GM15510 (cell line): ENCODE measurements around the gene FNDC11.

Experiments
- POLR2A ChIP-seq: IDR thresholded peaks from 3 replicates; pipeline ENCODE4 v1.6.1; 2011; ENCODE audit warnings: borderline replicate concordance; ENCODE audit not compliant: insufficient read length; ENCODE audit errors: extremely low read depth

FNDC11 gene

DNA sequence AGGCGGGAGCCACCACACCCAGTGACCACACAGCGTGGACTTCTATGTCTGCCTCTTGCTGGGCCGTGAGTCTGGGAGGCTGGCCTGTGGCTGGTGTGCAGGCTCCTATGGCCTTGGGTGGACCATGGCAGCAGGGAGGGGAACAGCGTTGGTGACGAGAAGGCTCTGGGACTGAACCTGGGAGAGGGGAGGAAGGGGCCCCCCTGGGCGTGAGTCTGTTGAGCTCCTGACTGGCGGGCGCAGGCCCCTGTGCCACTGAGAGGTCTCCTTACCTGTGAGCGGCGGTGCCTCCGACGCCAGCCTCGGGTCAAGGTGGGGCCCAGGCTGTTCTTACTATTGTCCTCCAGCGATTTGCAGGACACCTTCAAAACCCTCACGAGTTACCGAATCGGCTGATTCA, 32.8 kb downstream of the FNDC11 start:
- TF ChIP-seq POLR2A = no peak

DNA sequence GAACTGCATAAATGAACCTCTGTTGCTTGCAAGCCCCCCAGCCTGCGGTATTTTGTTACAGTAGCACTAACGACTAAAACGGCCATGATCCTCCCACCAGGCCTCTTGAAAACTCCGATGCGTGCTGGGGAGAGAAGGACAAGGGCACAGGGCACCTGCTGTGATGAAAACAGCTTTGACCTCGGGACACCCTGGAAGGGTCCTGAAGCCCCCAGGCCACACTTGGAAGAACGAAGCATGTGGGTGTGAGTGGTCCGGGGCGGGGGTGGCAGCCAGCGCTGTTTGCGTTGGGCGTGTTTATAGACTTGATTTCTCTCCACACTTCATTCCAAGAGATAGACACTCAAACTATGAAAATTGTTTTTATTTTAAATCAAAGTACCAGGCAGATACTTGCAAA, 33.3 kb downstream of the FNDC11 start:
- TF ChIP-seq POLR2A = no peak

- no peak for TF ChIP-seq POLR2A
These were observed 34.0 kb downstream of the FNDC11 start for GRCh38 chr20:63587776-63588591.

GRCh38 chr20:63588641-63589041, 34.7 kb downstream of the FNDC11 start:
- no peak for TF ChIP-seq POLR2A

- TF ChIP-seq POLR2A = no peak
These were observed 35.6 kb downstream of the FNDC11 start for GRCh38 chr20:63589261-63590217.

- TF ChIP-seq POLR2A = no peak
These were observed 36.5 kb downstream of the FNDC11 start for GRCh38 chr20:63590218-63591146.

- no peak for TF ChIP-seq POLR2A
These were observed 37.2 kb downstream of the FNDC11 start for GRCh38 chr20:63591147-63591533.

DNA sequence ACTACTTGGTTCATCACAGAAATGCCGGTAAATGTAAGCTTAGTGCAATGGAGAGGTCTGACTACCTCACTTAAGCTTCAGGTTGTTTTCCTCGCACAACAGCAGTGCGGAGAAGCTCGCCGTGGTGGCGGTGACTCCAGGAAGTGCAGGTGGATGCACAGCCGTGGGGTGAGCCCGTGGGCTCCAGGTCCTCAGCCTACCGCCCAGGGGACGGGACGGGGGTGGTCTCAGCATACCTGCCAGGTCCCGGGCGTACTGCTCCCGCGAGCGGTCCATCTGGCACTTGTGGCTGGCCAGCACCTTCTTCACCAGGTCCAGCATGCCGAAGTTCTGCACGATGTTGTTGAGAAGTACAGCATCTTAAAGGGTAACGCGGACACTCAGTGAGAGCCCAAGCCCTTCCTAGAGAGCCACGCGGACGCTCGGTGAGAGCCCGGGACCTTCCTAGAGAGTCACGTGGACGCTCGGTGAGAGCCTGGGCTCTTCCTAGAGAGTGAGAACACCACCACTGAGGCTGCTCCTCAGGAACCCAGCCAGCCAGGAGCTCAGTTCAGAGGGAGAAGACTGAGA, 37.9 kb downstream of the FNDC11 start:
- no peak for TF ChIP-seq POLR2A

GRCh38 chr20:63592661-63593060, 38.7 kb downstream of the FNDC11 start:
- TF ChIP-seq POLR2A = no peak

DNA sequence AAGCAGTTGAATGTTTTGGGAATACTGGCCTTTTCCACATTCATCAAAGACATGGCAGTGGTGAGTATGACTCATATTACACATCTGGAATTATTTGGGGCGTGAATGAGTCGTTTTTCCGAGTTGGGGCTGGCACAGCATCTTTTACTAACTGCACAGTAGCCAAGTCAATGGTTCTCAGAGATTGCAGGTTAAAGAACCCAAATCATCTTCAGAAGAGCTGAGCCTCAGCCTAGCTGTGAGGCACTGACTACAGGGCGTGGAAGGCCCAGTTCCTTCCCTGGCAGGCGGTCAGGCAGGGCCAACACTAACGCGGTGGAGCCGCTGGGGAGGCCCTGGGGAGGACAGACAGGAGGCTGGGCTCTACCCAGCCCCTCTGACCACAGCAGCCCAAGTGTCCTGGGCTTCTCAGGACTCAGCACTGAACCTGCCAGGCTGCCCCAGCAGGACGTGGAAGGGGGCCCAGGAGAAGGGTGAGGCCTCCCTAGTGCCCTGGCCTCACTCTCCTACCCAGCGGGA, 40.1 kb downstream of the FNDC11 start:
- no peak for TF ChIP-seq POLR2A

- no peak for TF ChIP-seq POLR2A
These were observed 41.6 kb downstream of the FNDC11 start for GRCh38 chr20:63595416-63596127.

DNA sequence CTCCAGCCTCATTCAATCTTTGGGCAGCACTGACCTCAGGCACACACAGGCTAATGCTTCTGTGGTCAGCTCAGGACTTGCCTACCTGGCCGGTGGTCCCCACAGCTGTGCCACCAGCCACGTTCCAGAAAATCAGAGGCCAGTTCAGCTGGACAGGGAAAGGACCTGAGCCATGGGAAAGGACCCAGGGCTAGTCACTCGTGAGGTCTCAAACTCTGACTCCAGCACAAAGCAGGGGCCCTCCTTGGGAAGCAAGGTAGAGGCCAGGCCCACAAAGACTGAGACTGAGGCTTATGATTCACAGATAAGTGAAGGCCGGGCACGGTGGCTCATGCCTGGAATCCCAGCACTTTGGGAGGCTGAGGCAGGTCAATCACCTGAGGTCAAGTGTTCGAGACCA, 42.5 kb downstream of the FNDC11 start:
- TF ChIP-seq POLR2A = no peak

- no peak for TF ChIP-seq POLR2A
These were observed 43.9 kb downstream of the FNDC11 start for GRCh38 chr20:63597651-63598478.
